Measurements from ENCODE around the gene CMC4.

DNA sequence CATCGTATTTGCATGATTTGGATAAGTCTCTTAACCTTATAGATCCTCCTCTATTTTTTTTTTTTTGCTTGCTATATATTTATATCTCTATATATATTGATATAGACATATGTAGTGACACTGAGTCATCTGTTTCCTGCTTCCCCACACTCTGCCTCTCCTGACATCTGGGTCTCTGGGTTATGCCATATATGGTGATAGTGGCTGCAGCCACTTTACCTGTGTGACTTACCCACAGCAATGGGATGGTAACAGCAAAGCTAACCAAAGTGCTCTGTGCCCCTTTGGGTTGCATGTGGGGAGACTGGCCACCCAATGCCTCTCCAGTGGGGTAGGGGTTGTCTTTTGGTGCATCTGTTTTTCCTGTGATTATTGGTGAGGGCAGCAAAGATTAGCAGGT lies 14.5 kb downstream of the CMC4 start:
- TF ChIP-seq EZH2 (IDR thresholded peaks at IDR 0.05; ENCODE audit: insufficient read depth, poor library complexity, severe bottlenecking) (no peak), EZH2phosphoT487 (IDR thresholded peaks at IDR 0.05; ENCODE audit: insufficient read depth, low read depth) (no peak)
